ENCODE data around the gene NPLOC4.

- TF ChIP-seq CTCF (IDR thresholded peaks at IDR 0.05) (no peak), POLR2A (IDR thresholded peaks at IDR 0.05) (no peak)
Observed at GRCh38 chr17:81612172-81612970, 24.5 kb downstream of the NPLOC4 start.

Measured in thyroid gland (tissue), 4 donors.